ENCODE results near the gene HOXC5.

DNA sequence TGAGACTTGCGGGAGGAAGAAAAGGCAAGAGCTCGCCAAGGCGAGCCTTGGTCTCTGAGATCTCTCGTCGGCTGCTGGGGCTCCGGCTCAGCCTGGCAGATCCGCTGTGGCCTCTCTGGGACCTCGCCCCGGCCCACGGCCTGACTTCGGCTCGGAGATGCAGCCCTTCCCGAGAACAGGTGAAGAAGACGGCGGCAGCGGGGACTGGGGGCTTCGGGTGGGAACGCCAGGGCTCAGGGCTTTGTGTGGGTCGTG, 38.9 kb upstream of the HOXC5 start:
- TF ChIP-seq ZNF274 (IDR thresholded peaks at IDR 0.05; ENCODE audit: low read depth, low read length) (no peak), YY1 (IDR thresholded peaks at IDR 0.05; ENCODE audit: insufficient read depth, insufficient read length) (no peak), SUZ12 (IDR thresholded peaks at IDR 0.05; ENCODE audit: extremely low read depth, insufficient read depth, insufficient read length) (peak; percentile 84)
